A673 (cell line): ENCODE data around the gene NSUN6. TPM values are rescaled to one million over a fixed set of nuclear protein-coding genes. Genes with fewer than 3 reads are reported as not detected.

Experiments used
- BruUV-seq: library from RNA; stranded (reverse); fragments of 400-500 nt; replicated peaks from 2 replicates; lab custom pipeline; 2021; lab: Mats Ljungman, UMichigan
- CTCF ChIA-PET: fragments of 300-600 bp; sonication (Branson Sonifier 250); formaldehyde crosslinking; loops from one replicate; lab custom pipeline; 2022; ENCODE audit warnings: antibody characterized with exemption; lab: Charles Lee
- POLR2A ChIA-PET: fragments of 300-600 bp; sonication (Branson Sonifier 250); formaldehyde crosslinking; loops from one replicate; lab custom pipeline; 2022; ENCODE audit warnings: antibody characterized with exemption; ENCODE audit not compliant: low non-redundant PET; lab: Charles Lee
- DNase-seq: peaks from one replicate; pipeline ENCODE4 v3.0.0-alpha.2; 2015; ENCODE audit warnings: low spot score
- H3K27ac ChIP-seq: fragments of 200-600 bp; sonication (generic); 2 replicates; pipeline ENCODE4 v1.5.1; 2016; ENCODE audit warnings: mixed run types, low read depth, mild to moderate bottlenecking, mixed read lengths, antibody characterized with exemption, low read length; ENCODE audit not compliant: poor library complexity, severe bottlenecking
- H3K27me3 ChIP-seq: fragments of 200-600 bp; sonication (generic); replicated peaks from 2 replicates; pipeline ENCODE4 v1.6.1; 2017; ENCODE audit warnings: mixed run types, low read depth, mild to moderate bottlenecking, mixed read lengths, antibody characterized with exemption, low read length; ENCODE audit not compliant: insufficient read depth, poor library complexity
- H3K36me3 ChIP-seq: fragments of 200-600 bp; sonication (generic); 2 replicates; pipeline ENCODE4 v1.6.1; 2016; ENCODE audit warnings: mixed run types, mild to moderate bottlenecking, mixed read lengths, antibody characterized with exemption, low read length; ENCODE audit not compliant: insufficient read depth, poor library complexity, severe bottlenecking
- H3K4me1 ChIP-seq: fragments of 200-600 bp; sonication (generic); 2 replicates; pipeline ENCODE4 v1.6.1; 2017; ENCODE audit warnings: mixed run types, mild to moderate bottlenecking, mixed read lengths, antibody characterized with exemption, low read length; ENCODE audit not compliant: insufficient read depth, poor library complexity, severe bottlenecking
- H3K4me3 ChIP-seq: fragments of 200-600 bp; sonication (generic); 2 replicates; pipeline ENCODE4 v1.5.1; 2016; ENCODE audit warnings: low read depth, mixed run types, mild to moderate bottlenecking, mixed read lengths, low read length; ENCODE audit not compliant: poor library complexity, severe bottlenecking
- H3K9me3 ChIP-seq: fragments of 200-600 bp; sonication (generic); 2 replicates; pipeline ENCODE4 v1.6.1; 2016; ENCODE audit warnings: mixed run types, low read depth, mild to moderate bottlenecking, mixed read lengths, antibody characterized with exemption, low read length; ENCODE audit not compliant: poor library complexity, severe bottlenecking
- CTCF ChIP-seq: fragments of 300-800, 200-600 bp; sonication (generic); conservative IDR thresholded peaks from 2 replicates; pipeline ENCODE4 v1.5.1; 2017; ENCODE audit warnings: low read depth, mild to moderate bottlenecking, antibody characterized with exemption, low read length, moderate library complexity, mixed read lengths
- EZH2 ChIP-seq: fragments of 200-600 bp; sonication (generic); IDR thresholded peaks from 2 replicates; pipeline ENCODE4 v1.6.1; 2017; ENCODE audit warnings: borderline replicate concordance, low read depth, mild to moderate bottlenecking, mixed read lengths, antibody characterized with exemption, low read length; ENCODE audit not compliant: poor library complexity, severe bottlenecking
- intact Hi-C: fragments of 100-400 bp; cut with micrococcal nuclease; formaldehyde crosslinking; loops from one replicate; pipeline ENCODE4 v1.10.0; 2022; ENCODE audit not compliant: unreplicated experiment
- total RNA-seq: library from RNA; stranded (reverse); gene quantifications from 2 replicates; pipeline ENCODE4 v1.2.3, GENCODE V29; 2021

Gene NSUN6
- total RNA-seq, 1 experiment from 2014 or later, result 16.4 TPM

DNA sequence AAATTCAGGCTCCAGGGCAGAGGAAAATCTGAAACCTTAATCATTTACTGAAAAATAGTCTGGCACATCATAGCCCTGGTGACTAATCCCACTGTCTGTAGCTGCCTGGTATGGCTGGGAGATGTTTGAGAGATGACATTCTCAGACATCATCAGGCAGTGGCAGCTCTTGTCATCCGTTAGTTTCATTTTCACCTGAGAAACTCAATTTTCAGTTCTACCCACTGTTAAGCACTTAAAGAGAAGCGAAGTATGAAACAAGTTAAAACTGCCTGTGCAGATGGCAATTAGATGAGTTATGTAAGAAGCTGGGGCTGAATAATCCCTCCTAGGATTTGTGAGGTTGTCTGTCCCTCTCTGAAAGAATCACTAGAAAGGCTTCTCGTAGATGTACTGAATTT is 150.2 kb downstream of the NSUN6 start:
- ChIA-PET POLR2A (no interaction called here), CTCF (no interaction called here)
- Histone ChIP-seq H3K36me3 (peaks cover 3% of the 10 kb centered on the region), H3K4me1 (no peaks in the 10 kb centered on the region), H3K27ac (no peak overlapping the region), H3K9me3 (no peaks in the 10 kb centered on the region), H3K4me3 (no peak overlapping the region), H3K27me3 (no peaks in the 10 kb centered on the region)
- intact Hi-C loops, result no loop called here
- BruUV-seq, result no TSS peak
- DNase-seq, result no peak
- TF ChIP-seq CTCF (no peak), EZH2 (no peak)

GRCh38 chr10:18500576-18500975 is 150.8 kb downstream of the NSUN6 start:
- Histone ChIP-seq H3K4me1 (no peaks in the 10 kb centered on the region), H3K4me3 (no peak overlapping the region), H3K27ac (no peak overlapping the region), H3K36me3 (peaks cover 3% of the 10 kb centered on the region), H3K9me3 (no peaks in the 10 kb centered on the region), H3K27me3 (no peaks in the 10 kb centered on the region)
- ChIA-PET CTCF (no interaction called here), POLR2A (no interaction called here)
- TF ChIP-seq CTCF (no peak), EZH2 (no peak)
- intact Hi-C loops, result no loop called here
- no TSS peak for BruUV-seq
- DNase-seq, result no peak

DNA sequence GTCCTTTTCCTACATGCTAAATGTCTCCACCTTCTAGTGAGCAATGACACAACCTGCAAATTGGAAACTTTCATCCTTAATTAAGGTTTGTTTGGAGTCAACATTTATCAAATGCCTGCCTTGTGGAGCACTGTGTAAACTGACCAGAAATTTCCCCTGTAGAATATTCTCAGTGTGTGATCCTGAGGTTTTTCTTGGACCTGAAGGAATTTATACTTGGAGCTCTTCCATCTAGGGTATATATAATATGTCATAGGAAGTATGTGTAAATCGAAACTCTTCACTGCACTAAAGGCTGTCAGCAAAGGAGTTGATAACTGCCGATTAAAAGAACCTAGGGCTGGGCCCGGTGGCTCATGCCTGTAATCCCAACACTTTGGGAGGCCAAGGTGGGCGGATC is 152.4 kb downstream of the NSUN6 start:
- Histone ChIP-seq H3K4me3 (no peak overlapping the region), H3K27me3 (no peaks in the 10 kb centered on the region), H3K27ac (no peak overlapping the region), H3K36me3 (peaks cover 3% of the 10 kb centered on the region), H3K9me3 (no peaks in the 10 kb centered on the region), H3K4me1 (no peaks in the 10 kb centered on the region)
- CTCF ChIA-PET, result no interaction called here
- no TSS peak for BruUV-seq
- POLR2A ChIA-PET, result interaction anchor here (0.6 kb wide), 2 partner anchors 122 to 255 kb away, joined by 8 to 10 read pairs; no protein-coding TSS in a partner anchor
- TF ChIP-seq EZH2, result no peak
- TF ChIP-seq CTCF, result no peak
- intact Hi-C loops, result no loop called here
- DNase-seq, result no peak
